HK-2 (cell line): ENCODE measurements around the gene REM1.
"Not testable (repeated sequence)": the region's sequence is repeated elsewhere in the genome, so short reads cannot be mapped to it uniquely, and the experiment has no call there.

ENCODE experiments used
- DNase-seq: peaks from one replicate; pipeline ENCODE4 v3.0.0-alpha.2; 2018; ENCODE audit not compliant: unreplicated experiment

REM1 gene, protein sequence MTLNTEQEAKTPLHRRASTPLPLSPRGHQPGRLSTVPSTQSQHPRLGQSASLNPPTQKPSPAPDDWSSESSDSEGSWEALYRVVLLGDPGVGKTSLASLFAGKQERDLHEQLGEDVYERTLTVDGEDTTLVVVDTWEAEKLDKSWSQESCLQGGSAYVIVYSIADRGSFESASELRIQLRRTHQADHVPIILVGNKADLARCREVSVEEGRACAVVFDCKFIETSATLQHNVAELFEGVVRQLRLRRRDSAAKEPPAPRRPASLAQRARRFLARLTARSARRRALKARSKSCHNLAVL

DNA sequence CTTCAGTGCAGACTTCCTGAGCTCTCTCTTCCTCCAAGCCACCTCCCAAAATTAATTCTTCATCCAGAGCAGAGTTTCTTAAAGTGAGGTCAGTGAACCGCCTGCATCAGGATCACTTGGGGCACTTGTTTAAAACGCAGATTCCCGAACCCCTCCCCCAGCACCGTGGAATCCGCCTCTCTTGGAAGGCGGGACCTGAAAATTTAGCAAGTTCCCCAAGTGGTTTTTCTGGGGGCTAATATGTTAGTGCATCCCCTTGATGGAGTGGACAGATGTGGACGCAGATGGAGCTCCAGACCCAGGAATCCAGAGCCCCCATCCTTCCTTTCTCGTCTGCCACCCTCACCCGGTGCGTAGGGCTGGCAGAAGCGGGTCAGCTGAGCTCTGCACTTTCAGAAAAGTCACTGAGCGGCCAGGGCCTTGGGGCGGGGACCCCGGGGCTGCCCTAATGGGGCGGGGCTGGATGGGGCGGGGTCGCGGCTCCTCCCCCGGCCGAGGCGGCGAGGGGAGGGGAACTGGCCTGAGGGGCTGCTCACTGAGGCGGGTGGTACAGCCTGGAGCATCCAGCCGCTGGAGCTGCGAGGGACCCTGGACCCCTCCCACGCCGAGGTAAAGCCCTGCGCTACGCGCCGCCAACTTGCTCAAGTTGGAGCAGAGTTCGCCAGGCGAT is at the start of gene REM1, which contains the start of gene DEFB124:
TSS of gene REM1 (plus strand) at position 531 of the 670 bp plus-strand sequence. CDS start 1,158 bp downstream, outside the sequence.
TSS of gene DEFB124 (minus strand) at position 370 of the 670 bp plus-strand sequence. CDS start 2,114 bp downstream, outside the sequence.
- no peak for DNase-seq

DNA sequence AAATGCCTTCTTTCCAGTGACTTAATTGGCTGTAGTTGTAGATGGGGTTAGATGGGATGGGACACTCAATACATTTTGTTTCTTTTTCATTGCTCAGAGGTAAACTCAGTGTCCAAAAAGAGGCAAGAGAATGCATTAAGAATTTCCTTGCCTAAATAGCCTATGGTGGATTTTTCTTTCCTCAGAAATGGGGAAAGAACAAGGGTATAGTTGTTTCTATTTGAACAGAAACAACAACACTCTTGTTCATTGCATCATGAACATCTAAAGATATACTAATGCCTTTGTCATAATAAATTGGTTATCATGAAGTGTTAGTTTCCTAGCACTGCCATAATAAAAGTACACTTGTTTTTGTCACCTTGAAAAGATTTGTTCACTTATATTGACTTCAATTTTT is 49.3 kb upstream of the REM1 start:
- DNase-seq, result no peak

DNA sequence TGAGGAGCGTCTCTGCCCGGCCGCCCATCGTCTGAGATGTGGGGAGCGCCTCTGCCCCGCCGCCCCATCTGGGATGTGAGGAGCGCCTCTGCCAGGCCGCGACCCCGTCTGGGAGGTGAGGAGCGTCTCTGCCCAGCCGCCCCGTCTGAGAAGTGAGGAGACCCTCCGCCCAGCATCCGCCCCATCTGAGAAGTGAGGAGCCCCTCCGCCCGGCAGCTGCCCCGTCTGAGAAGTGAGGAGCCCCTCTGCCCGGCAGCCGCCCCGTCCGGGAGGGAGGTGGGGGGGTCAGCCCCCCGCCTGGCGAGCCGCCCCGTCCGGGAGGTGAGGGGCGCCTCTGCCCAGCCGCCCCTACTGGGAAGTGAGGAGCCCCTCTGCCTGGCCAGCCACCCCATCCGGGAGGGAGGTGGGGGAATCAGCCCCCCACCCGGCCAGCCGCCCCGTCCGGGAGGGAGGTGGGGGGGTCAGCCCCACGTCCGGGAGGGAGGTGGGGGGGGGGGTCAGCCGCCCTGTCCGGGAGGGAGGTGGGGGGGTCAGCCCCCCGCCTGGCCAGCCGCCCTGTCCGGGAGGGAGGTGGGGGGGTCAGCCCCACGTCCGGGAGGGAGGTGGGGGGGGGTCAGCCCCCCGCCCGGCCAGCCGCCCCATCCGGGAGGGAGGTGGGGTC is 48.1 kb upstream of the REM1 start:
- not testable (repeated sequence) for DNase-seq

DNA sequence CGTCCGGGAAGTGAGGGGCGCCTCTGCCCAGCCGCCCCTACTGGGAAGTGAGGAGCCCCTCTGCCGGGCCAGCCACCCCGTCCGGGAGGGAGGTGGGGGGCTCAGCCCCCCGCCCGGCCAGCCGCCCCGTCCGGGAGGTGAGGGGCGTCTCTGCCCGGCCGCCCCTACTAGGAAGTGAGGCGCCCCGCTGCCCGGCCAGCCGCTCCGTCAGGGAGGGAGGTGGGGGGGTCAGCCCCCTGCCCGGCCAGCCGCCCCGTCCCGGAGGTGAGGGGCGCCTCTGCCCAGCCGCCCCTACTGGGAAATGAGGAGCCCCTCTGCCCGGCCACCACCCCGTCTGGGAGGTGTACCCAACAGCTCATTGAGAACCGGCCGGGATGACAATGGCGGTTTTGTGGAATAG is 47.5 kb upstream of the REM1 start:
- not testable (repeated sequence) for DNase-seq

DNA sequence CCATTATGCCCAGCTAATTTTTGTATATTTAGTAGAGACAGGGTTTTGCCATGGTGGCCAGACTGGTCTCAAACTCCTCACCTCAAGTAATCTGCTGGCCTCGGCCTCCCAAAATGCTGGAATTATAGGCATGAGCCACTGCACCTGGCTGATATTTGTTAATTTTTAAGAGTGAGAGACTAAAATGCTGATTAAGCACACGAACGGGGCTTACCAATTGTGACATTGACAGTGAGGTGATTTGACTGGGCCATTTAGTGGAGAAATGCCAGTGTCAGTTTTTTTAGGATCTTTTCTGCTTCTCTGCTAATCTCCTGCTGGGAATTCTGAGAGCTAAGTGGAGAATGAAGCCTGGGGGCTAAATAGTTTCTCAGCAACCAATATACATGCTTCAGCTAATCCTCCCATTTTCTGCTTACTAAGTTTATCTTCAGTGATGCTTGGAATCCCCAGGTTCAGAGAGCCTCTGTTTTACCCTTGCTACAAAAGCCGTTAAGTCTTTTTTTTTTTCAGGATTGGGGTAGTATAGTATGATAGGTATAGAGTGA is 44.4 kb upstream of the REM1 start:
- no peak for DNase-seq

DNA sequence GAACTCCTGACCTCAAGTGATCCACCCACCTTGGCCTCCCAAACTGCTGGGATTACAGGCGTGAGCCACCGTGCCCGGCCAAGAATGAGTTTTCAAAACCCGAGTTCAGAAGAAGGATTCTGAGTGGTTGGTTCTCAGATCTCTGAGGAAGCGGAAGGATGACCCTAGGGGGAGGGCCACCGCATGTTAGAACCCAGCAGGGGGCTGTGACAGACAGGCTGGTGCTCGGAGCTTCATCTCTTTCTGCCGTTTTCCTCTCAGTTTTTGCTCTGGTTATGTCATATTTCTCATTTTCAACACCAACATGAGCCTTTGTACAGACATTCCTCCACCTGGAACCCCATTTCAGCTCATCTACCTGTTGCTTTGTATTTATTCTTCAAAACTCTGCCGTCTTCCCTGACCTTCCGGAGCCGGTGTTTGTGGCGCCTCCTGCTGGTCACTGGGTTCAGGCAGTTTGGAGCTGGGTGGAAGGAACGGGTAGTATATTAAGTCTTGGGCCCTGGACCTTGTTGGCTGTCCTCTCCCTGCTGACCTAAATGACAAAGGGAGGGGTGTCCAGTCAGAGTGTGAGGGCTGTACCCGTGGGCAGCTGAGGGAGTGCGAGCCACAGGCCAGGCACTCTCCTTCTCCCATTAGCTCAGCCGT is 35.0 kb upstream of the REM1 start, which contains the start of gene DEFB123:
TSS of gene DEFB123 (plus strand) at position 621 of the 648 bp plus-strand sequence. CDS start 67 bp downstream, outside the sequence.
- no peak for DNase-seq

DNA sequence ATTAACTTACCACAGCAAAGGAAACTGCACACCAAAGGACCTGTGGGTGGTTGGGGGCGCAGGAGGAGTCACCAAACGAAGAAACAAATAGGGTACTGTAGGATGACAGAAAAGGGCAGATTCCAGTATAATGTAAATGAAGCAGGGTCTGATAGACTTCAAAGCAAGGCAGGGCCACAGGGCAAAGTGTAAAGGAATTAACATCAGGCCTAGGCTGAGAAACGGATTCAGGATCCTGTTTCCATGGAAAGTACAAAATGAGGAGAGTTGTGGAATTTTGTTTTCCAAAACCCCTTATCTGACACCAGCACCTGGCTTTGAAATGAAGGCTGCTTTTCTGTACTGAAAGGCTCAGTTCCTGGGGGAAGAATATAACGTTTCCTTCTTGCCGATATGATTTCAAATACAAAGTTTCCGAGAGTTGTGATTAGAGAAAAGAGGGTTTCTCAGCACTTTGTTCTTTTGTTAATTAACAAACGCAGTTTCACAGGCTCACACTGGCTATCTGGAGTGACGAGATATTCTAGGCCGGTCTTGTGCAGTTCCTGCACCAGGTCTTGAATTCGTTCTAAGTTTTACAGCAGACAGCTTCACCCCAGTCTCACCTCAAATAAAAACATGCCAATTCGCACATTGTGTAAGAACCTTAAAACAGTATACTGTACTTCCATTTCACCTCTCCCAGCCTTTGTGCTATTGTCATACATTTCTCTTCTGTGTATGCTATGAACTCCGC is 28.8 kb upstream of the REM1 start:
- no peak for DNase-seq

DNA sequence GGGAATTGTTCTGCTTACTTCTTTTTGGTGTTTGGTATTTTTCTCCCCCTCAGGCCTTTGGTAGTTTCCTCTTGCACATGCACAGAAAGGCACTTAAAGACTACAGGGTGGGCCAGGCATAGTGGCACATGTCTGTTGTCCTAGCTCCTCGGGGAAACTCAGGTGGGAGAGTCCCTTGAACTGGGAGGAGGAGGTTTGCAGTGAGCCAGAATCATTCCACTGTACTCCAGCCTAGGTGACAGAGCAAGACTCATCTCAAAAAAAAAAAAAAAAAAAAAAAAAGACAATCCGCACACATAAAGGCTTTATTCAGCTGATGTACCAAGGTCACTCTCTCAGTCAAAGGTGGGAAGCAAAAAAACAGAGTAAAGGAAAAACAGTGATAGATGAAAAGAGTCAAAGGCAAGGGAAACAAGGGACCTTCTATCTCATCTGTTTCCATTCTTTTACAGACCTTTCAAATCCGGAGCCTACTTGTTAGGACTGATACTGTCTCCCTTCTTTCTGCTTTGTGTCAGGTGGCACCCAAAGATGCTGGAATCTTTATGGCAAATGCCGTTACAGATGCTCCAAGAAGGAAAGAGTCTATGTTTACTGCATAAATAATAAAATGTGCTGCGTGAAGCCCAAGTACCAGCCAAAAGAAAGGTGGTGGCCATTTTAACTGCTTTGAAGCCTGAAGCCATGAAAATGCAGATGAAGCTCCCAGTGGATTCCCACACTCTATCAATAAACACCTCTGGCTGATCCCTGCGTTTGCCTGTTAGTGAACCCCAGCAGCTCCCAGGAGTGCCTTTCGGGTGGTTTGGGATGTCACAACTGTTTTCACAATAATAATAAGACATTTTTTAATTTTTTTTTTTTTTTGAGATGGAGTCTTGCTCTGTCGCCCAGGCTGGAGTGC is 25.3 kb upstream of the REM1 start:
- no peak for DNase-seq

DNA sequence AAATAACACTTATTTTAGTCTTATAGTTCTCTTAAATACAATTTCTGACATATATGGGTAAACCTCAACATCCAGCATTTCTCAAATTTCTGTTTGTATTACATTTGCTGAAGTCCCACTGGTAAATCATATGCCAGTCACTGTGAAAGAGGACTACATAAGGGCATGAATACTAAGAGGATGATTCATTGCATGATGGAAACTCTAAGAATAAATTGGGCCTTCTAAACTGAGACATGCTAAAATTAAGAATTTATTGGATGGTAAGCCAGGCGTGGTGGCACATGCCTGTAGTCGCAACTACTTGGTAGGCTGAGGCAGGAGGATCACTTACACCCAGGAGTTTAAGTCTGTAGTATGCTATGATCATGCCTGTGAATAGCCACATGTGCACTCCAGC is 22.5 kb upstream of the REM1 start:
- DNase-seq, result no peak

DNA sequence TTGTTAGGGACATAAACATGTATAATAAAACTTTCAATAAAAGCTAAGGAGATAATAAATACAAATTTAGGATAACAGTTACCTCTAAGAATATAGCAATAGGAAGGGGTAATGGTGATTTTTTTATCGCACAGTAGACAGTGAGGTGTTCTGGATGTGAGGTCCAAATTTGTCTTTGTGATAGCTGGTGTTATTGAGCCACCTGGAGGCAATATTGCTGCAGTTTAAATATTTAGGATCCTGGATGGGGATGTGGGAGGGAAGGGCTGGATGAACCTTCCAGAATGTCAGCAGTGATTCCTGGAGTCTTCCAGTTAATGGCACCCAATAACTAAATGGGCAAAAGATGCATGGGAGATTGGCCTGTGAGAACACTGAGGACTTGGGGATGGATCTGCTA is 20.7 kb upstream of the REM1 start:
- no peak for DNase-seq

DNA sequence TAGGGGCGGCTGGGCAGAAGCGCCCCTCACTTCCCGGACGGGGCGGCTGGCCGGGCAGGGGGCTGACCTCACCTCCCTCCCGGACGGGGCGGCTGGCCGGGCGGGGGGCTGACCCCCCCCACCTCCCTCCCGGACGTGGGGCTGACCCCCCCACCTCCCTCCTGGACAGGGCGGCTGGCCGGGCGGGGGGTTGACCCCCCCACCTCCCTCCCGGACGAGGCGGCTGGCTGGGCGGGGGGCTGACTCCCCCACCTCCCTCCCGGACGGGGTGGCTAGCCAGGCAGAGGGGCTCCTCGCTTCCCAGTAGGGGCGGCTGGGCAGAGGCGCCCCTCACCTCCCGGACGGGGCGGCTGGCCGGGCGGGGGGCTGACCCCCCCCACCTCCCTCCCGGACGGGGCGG is 4.1 kb upstream of the REM1 start:
- not testable (repeated sequence) for DNase-seq

DNA sequence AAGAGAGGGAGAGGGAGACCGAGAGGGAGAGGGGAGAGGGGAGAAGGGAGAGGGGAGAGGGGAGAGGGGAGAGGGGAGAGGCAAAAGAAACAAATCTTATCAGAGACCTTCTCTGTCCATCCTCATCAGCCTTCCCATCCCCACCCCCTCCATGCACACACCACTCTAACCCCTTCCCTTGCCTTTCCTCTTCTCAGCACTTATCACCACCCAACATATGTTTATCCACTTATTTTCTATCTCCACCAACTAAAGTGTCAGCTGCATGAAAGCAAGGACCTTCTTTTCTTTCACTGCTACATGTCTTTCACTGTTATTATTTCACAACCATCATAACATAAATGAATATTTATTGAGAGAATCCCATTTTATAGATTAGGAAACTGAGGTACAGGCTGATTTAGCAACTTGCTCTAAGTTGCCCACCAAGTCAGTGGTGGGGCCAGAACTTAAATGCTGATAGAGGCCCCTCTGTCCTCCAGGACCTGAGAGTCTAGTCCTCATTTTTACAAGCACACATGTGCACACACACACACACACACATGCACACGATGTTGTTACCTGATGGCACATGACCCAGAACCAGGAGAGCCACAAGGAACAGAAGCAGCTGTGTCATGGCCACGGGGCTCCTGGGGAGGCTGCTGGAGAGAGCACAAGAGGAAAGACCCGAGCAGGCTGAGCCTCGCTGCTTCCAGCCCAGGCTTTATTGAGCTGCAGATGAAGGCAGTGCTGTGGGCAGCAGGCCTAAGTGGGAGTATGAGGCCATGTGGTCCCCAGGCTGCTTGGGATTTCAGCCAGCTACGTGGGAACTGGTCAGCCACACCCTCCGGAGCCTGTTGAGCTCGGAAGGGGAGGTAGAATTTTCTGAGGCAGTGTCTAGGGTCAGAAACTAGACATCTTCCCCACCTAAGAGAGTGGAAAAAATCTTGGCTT is 2.4 kb upstream of the REM1 start:
- DNase-seq, result no peak

DNA sequence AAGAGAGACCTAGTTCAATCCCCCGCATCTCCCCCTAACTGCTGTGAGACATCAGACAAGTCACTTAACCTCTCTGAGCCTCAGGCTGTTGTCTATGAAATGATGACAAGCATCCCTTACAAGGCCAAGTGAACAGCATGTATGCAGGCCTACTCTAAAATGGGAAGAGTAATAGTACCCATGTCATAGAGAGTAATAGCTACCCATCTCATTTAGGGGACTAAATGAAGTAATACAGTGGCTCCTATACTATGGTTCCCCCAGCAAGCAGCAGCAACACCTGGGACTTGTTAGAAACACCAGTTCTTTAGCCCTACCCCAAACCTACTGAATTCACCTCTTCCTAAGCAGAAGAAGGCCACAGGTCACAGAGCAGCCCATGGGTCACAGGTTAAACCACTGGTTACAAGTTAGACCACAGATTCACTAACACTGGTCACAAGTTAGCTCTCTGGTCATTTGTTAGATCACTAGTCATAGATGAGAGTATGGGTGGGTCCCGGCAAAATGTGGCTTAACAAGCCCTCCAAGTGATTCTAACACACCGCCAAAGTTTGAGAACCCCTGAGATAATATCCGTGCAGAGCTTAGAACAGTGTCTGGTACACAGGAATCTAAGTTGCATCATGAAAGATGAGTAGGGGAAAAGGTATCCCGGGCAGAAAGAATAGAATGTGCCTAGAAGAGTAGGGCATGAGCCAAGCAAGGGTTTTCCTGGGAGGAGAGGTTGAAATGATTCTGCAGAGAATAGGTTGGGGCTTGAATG is 1.6 kb upstream of the REM1 start:
- no peak for DNase-seq

DNA sequence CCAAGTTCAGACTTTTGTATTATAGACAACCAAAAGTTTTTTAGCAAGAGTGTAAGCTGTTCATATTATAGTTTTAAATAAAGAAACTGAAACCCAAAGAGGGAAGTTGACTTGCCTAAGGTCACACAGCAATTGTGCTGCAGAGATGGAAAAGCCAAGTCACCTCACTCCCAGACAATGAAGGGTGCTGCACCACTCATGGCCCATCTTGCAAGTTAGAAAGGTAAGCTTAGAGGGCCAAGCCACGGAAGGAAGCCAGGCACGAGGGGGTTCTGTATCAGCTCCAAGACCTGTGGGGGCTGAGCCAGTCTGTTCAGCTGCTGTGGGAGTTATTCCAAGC is 1.0 kb upstream of the REM1 start:
- no peak for DNase-seq

DNA sequence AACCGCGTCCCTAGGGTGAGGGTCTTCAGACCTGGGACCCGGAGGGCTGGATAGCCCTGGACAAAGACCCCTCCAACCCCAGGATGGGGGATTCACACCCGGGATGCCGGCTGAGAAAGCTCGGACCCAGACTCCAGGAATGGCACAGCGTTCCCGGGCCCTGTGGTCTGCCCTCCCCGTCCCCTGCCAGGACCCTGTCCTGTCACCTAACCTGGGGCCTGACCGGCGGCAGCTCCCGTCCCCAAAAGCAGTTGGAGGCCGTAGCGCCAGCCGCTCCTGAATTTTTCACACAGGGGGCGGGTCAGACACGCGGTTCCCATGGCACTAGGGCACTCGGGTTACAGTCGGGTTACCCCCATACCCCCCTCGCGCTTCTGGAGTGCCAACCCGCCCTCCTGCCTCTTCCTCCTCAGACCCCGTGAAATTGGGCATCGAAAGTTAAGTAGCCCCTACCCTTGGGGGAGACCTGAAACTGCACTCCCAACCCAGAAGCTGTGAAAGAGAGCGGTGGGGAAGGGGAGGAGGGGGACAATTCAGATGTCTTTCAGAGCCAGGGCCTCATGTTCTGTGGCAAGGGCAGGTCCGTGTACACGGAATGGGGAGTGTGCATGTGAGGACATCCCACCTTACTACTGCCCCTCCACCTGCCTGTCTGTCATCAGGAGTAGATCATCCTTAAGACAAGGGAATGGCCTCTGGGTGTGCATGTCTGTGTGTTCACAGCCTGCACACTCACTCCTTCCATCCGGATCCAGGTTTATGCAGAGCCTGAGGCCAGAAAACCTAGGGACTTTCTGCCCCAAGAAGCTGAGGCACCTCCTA is 595 bp downstream of the REM1 start:
- no peak for DNase-seq

DNA sequence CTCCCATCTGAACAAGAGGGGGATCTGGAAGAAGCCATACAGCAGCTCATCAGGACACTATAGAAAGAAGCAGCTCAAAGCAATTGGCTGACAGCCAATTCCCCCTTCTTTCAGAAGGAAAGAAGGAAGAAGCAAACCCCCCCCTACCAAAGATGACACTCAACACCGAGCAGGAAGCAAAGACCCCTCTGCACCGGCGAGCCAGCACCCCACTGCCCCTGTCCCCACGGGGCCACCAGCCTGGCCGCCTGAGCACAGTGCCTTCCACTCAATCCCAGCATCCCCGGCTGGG is 1.2 kb downstream of the REM1 start:
- DNase-seq, result no peak

DNA sequence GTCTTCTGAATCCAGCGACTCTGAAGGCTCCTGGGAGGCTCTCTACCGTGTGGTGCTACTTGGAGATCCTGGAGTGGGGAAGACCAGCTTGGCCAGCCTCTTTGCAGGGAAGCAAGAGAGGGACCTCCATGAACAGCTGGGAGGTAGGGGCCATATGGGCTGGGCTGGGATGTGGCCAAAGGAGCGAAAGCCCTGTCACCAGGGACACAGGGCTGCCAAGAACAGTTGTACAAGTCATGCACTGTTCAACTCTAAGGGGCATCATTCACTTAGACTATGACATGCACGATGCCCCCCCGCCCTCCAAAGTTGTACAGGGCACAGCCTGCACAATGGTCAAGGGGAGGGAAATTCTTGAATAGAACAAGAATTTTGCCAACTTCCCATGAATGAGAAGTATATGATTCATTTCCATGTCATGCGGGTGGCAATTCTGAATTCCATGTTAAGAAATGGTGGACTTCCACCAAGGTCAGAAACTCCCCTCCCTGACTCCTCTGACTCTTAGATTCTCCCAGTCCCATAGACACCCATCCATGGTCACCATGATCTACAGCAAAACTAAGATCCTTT is 1.6 kb downstream of the REM1 start:
- no peak for DNase-seq
